Measurements from ENCODE around the gene DCP1A.
"Not testable (repeated sequence)": the region's sequence is repeated elsewhere in the genome, so short reads cannot be mapped to it uniquely, and the experiment has no call there.

The DCP1A gene

DNA sequence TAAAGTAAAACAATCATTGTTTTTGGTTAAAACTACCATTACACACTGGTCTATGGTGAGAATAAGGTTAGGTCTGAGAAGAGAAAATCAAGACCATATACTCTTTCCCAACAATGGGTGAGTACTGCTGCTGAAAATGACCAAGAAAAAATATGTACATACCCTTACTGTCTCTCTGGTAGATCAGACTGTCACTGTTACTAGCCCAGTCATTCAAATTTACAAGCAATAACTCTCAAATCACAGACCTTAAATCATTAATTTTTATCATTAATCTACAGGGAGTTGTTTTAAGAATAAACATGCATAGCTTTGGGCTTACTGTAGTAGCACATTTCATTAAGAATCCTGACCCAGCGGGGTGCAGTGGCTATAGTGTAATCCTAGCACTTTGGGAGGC is 17.4 kb downstream of the DCP1A start:
- no peak for DNase-seq (ENCODE audit: extremely low read depth in 1 of 2, low read depth in 1 of 2)

DNA sequence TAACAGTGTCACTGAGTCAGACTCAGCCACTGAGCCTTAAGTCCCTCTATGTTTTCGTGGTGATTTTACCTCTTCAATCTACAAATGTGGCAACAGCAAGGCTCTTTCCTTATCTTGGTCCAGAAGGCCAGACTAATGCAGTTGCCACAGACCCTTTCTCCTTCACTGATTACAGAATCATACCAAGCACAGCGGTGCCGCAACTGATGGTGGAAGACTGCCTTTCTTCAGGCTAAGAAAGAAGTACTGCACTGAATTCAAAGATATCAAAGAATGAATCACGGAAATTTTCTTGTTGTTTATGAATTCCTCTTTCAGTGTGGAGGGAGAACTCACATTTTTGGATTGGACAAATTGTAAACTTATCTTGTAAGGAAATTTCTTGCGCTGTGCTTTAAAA is 18.6 kb downstream of the DCP1A start:
- DNase-seq (ENCODE audit: extremely low read depth in 1 of 2, low read depth in 1 of 2): no peak

GRCh38 chr3:53327986-53328385 is 19.4 kb downstream of the DCP1A start:
- DNase-seq (ENCODE audit: extremely low read depth in 1 of 2, low read depth in 1 of 2): not testable (repeated sequence)

GRCh38 chr3:53324105-53324504 is 23.2 kb downstream of the DCP1A start:
- no peak for DNase-seq (ENCODE audit: extremely low read depth in 1 of 2, low read depth in 1 of 2)

GRCh38 chr3:53320697-53321096 is 26.6 kb downstream of the DCP1A start:
- DNase-seq (ENCODE audit: extremely low read depth in 1 of 2, low read depth in 1 of 2): no peak

DNA sequence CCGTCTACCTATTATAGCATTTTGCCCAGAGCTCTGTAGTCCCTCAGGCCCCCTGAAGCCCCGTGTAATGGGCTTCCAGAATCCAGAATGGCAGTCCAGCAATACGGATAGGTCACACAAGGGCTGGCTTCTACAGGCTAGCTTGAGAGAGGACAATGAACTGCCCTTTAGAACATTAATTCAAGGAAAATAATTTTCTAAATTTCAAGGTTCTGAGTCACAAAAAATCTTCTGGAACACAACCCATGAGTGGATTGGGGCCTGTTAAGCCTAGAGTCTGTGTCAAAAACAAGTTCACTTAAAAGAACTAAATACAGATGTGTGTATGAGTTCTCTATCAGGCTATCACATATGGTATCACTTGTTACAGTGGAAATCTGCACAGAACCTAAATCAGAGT is 28.8 kb downstream of the DCP1A start:
- no peak for DNase-seq (ENCODE audit: extremely low read depth in 1 of 2, low read depth in 1 of 2)

DNA sequence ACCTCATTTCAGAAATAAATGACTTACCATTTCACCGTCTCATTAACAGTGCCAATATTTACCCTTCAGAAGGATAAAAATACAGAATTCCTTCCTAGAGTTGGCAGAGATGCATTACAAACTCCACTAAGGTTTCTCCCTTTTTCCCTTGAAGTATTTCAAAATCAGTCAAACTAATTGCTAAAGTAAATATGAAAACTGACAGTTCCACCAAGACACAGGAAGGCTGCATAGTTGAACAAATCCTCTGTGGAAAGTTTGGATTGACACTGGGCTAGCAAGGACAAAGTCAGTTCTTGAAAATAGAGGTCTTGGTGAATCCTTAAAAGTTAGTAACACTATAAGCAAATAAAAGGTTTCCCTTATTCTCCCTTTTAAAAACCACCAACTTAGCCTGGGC is 34.5 kb downstream of the DCP1A start:
- no peak for DNase-seq (ENCODE audit: extremely low read depth in 1 of 2, low read depth in 1 of 2)

DNA sequence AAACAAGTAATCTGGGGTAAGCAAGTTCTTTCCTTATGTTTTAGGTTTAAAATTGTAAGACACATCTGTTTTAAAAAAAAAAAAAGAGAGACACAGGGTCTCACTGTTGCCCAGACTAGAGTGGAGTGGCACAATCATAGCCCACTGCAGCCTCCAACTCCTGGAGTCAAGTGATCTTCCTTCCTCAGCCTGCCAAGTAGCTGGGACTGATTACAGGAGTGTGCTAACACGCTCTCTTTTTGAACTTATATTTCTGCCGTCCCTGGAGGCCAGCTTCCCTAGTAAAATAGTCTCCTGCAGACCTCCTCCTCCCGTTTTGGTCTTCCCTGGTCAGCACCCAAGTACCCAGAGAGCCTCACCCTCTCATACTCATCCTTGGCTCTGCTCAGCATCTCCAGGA is 35.5 kb downstream of the DCP1A start:
- no peak for DNase-seq (ENCODE audit: extremely low read depth in 1 of 2, low read depth in 1 of 2)

DNA sequence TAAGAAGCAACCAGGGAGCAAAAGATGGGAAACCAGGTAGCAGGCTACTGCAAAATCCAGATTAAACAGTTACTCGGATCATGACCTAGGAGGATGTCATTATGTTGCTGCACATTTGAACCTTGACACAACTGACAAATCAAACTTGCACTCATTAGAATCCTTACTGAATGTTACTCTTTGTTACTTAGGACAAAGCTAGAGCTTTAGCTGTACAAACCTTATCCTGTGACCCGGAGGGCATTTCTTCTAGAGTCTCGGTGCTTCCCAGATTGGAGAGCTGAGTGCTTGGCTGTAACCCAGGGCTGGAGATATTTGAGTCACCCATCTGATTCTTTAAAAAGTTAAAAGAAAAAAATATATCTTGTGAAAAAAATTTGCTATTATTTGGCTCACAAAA is 43.4 kb downstream of the DCP1A start:
- DNase-seq (ENCODE audit: extremely low read depth in 1 of 2, low read depth in 1 of 2): no peak

GRCh38 chr3:53303549-53303948 is 43.8 kb downstream of the DCP1A start:
- DNase-seq (ENCODE audit: extremely low read depth in 1 of 2, low read depth in 1 of 2): no peak

DNA sequence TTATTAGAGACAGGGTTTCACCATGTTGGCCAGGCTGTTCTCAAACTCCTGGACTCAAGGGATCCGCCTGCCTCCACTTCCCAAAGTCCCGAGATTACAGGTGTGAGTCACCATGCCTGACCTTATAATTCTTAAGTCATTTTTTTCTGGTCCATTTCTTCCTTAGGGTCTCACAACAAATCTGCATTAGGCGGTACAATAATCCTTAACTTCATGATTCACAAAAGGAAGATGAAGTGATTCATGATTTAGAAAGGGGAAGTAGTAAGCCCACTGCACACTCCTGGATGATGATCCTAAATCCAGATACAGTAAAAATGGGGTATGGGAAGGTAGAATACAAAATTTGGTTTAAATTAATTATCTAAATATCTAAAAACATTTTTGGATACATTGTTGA is 46.5 kb downstream of the DCP1A start:
- no peak for DNase-seq (ENCODE audit: extremely low read depth in 1 of 2, low read depth in 1 of 2)

DNA sequence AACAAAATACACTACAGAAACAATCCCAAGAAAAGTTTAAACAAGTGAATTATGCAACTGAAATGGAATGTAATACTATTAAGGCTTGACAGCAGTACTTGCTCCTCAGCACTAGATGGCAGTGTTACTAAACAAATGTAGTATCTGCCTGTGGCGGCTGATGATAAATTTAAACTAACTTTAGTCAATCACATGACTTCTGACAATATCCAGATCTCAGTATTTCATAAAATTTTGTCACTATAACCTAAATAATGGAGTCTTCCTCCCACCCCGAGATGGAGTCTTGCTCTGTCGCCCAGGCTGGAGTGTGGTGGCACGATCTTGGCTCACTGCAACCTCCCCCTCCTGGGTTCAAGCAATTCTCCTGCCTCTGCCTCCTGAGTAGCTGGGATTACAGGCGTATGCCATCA is 47.7 kb downstream of the DCP1A start:
- DNase-seq (ENCODE audit: extremely low read depth in 1 of 2, low read depth in 1 of 2): not testable (repeated sequence)

- no peak for DNase-seq (ENCODE audit: extremely low read depth in 1 of 2, low read depth in 1 of 2)
Measured at GRCh38 chr3:53295410-53295809, 51.9 kb downstream of the DCP1A start.

- no peak for DNase-seq (ENCODE audit: extremely low read depth in 1 of 2, low read depth in 1 of 2)
Measured at GRCh38 chr3:53293867-53294266, 53.5 kb downstream of the DCP1A start.

- no peak for DNase-seq (ENCODE audit: extremely low read depth in 1 of 2, low read depth in 1 of 2)
Measured at GRCh38 chr3:53288214-53288613, 59.1 kb downstream of the DCP1A start.

GRCh38 chr3:53287131-53287629 is 60.2 kb downstream of the DCP1A start:
- DNase-seq (ENCODE audit: extremely low read depth in 1 of 2, low read depth in 1 of 2): no peak

DNA sequence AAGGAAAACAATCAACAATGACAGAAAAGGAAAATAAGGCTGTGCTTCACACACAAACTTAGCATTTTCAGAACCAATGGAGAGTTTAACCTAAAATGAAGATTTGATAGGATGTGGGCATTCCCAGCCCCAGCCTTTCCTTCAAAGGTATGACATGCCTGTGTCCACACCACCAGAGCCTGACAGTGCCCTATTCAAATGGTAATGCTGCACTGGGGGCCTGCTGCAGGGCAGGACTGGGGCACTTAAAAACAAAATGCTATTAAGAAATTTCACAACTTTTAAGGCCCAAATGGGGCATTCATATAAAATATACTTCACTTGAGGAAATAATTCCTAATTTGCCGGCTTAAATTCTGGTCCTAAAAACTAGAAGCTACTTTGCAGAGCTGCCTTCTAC is 60.6 kb downstream of the DCP1A start:
- DNase-seq (ENCODE audit: extremely low read depth in 1 of 2, low read depth in 1 of 2): no peak

DNA sequence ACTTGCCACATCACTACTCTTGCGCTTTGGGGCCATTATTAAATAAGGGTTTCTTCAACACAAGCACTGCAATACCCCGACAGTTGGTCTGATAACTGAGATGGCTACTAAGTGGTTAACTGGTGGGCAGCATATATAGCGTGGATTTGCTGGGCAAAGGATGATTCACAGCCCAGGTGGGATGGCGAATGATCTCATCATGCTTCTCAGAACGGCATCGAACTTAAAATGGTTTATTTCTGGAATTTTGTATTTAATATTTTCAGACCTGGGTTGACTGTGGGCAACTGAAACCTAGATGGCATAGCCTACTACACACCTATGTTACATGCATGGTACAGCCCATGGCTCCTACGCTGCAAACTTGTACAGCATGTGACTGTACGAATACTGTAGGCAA is 64.8 kb downstream of the DCP1A start:
- DNase-seq (ENCODE audit: extremely low read depth in 1 of 2, low read depth in 1 of 2): no peak

DNA sequence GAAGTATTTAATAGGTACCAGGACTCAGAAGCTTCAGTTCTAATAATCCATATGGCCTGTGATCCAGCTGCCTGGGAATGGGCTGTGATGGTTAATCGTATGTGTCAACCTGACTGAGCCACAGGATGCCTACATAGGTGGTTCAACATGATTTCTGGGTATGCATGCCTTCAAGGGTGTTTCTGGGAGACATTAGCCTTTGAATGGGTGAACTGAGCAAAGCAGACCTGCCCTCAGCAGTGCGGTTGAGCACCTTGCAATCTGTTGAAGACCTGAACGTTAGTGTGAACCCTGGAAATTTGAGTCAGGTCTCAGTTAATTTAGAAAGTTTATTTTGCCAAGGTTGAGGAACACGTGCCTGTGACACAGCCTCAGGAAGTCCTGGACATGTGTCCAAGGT is 68.7 kb downstream of the DCP1A start:
- no peak for DNase-seq (ENCODE audit: extremely low read depth in 1 of 2, low read depth in 1 of 2)

DNA sequence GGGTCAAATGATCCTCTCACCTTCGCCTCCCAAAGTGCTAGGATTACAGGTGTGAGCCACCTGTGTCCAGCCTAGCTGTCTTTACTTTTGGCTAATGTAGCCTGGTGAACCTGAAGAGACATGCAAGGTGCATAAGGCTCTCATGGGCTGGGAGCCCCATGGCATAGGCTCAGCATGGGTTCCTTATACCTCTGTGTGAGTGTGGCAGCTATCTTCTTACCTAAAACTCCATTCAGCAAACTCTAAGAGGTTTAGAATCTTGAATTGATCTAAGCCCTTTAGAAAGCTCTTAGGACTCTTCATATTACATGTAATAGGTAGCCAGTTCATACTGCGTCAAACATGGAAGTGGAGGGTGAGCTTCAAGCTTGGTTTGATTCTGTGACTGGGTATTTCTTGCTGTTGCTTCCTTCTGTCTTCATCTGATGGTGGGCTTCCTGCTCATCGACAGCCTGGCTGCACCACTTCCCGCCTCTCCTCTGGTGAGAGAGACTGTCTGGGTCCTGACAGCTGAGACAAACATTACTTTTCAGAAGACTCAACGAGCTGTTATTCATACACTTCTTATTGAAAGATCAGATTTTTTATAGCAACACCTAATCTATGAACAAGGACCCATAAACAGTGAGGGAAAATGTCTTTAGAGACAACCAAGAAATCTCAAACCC is 72.3 kb downstream of the DCP1A start:
- DNase-seq (ENCODE audit: extremely low read depth in 1 of 2, low read depth in 1 of 2): no peak

- no peak for DNase-seq (ENCODE audit: extremely low read depth in 1 of 2, low read depth in 1 of 2)
Measured at GRCh38 chr3:53273146-53273670, 74.1 kb downstream of the DCP1A start.

DNA sequence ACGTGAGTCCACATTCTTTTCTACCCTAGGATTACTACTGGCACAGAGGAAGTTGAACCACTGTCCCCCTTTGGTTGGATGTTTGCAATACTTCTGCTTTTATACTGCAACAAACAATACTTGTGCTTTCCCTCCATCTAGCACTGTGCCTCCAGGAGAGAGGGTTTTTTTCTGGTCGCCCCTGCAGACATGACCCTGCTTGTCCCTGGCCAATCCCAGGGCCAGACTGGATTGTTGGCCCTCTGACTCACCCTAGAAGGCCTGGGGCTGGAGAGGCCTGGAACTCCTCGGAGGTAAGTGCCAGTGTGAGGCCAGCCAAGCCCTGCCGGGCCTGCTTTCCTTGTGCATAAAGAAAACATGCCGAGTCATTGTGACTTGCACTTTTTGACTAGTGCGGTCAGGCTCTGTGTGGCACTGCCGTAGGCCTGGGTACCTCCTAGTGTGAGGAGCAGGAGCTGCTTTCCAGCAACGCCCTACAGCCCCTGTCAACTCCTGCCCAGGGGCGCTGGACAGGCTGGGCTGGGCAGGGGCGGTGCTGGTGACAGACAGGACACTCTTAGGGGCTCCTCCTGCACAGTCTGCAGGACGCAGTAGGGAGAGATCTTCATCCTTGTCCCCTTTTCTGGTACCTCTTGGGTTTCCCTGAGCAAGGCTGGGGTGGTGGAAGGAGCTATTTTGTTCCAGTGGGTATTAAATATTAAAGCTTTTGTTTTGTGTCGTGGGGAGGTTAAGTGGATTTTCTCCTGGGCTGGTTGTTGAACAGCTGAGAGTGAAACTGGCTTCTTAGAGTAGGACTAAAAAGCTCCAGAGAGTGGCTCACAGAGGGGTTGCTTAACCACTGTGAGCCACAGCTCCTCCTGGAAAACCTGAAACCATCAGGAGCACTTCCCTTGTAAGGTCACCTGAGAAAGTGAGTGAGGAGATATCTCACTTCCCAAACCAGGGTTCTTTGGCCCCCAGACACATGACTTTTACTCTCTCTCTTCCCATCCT is 77.2 kb downstream of the DCP1A start:
- DNase-seq (ENCODE audit: extremely low read depth in 1 of 2, low read depth in 1 of 2): no peak
